Measurements from ENCODE around the gene MYOM1.

DNA sequence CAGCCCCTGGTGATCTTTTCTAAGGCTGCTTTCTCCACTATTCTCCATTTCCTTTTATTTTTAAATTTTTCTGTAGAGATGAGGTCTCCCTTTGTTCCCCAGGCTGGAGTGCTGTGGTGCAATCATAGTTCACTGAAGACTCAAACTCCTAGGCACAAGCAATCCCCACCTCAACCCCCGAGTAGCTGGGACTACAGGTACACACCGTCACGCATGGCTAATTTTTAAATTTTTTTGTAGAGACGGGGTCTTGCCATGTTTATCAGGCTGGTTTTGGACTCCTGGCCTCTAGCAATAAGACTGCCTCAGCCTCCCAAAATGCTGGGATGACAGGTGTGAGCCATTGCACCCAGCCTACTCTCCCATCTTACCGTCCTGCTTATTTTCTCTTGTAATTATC is 184.1 kb downstream of the MYOM1 start:
- TF ChIP-seq, protein P1, sequence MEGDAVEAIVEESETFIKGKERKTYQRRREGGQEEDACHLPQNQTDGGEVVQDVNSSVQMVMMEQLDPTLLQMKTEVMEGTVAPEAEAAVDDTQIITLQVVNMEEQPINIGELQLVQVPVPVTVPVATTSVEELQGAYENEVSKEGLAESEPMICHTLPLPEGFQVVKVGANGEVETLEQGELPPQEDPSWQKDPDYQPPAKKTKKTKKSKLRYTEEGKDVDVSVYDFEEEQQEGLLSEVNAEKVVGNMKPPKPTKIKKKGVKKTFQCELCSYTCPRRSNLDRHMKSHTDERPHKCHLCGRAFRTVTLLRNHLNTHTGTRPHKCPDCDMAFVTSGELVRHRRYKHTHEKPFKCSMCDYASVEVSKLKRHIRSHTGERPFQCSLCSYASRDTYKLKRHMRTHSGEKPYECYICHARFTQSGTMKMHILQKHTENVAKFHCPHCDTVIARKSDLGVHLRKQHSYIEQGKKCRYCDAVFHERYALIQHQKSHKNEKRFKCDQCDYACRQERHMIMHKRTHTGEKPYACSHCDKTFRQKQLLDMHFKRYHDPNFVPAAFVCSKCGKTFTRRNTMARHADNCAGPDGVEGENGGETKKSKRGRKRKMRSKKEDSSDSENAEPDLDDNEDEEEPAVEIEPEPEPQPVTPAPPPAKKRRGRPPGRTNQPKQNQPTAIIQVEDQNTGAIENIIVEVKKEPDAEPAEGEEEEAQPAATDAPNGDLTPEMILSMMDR (conservative IDR thresholded peaks at IDR 0.05; ENCODE audit: low read depth, low read length), result no peak
- TF ChIP-seq EZH2 (IDR thresholded peaks at IDR 0.05; ENCODE audit: borderline replicate concordance, low read depth, low read length, poor library complexity, severe bottlenecking), result no peak
